Posterior vena cava (tissue), 2 donors: ENCODE data around the gene AFF2. TPM values are rescaled to one million over a fixed set of nuclear protein-coding genes. Genes with fewer than 3 reads are reported as not detected.

Experiments used
- DNase-seq: peaks from one replicate; pipeline ENCODE4 v3.0.0-alpha.2; 2020; ENCODE audit warnings: low spot score
- intact Hi-C, 2 donors: fragments of 100-400 bp; cut with DNase I; formaldehyde crosslinking; loops; one replicate each; pipeline versions ENCODE4 v1.14.1 to v1.14.2; 2022 to 2023
- long read RNA-seq, 2 donors: library from polyadenylated mRNA; unstranded; transcript quantifications; one replicate each; pipeline ENCODE4 v2.0.0, GENCODE V29; 2020 to 2021
- total RNA-seq, 2 donors: library from RNA; stranded (reverse); fragmentation: NEBNext Ultra II Directional; extraction: Animal tissue kit (Norgen Biotek cat#: 25700); gene quantifications; one replicate each; pipeline ENCODE4 v1.2.1, GENCODE V29; 2021
- donor health status: DM: yes; HTN: yes; CAD: no.
- donor health status: DM: yes; HTN: yes; CAD: no.

The AFF2 gene
- 10 to 100 TPM in 1 of 2 donors, 1 to 10 TPM in 1; 3.5 to 10.5 TPM for total RNA-seq
- long read RNA-seq, donor 1, partial matches to known transcripts = 1 of 3 reads
- long read RNA-seq, donor 1, other reads (novel, unspliced or antisense) = 2 of 3 reads
- long read RNA-seq, donor 2, partial matches to known transcripts = 0 of 1 reads
- long read RNA-seq, donor 2, other reads (novel, unspliced or antisense) = 1 of 1 reads

DNA sequence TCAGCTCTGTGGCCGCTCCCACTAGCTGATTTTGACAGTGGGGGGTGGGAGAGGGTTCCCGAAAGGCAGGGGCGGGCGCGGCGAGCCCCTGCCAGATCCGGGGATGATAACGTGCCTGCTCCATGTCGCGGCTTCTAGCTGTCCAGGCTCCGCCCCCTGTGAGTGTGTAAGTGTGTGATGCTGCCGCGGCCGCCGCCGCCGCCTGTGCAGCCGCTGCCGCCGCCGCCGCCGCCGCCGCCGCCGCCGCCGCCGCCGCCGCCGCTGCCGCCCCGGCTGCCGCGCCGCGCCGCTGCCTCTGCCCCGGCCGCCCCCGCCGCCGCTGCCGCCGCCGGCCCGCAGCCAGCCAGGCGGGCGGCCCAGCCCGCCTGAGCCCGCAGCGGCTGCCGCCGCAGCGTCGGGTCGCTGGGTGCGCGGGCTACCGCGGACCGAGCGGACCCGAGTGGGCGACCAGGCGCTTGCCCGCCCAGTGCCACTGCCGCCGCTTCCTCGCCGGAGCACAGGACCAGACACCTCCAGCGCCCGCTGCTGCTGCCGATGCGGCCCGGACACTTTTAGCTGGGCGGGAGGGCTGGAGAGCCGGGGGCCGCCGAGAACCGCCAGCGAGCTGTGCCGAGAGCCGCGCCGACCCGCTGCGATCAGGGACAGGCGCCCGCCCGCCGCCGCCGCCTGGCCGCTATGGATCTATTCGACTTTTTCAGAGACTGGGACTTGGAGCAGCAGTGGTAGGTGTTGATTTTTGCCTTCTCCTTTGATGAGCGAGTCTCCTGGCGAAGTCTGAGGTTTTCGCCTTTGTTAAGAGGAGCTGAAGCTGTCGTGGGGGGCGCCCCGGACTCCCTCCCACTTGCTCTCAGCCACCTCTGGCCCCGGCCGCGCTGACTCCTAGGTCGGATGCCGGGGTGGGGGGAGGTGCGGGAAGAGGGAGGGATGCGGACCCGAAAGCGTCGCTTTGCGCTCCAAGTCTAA is at the start of gene AFF2:
AFF2 (plus strand) TSS at position 195 of the 963 bp plus-strand sequence; CDS start at position 676, 481 bp downstream.
- DNase-seq = peak; percentile 81
- intact Hi-C loops = no loop called here

DNA sequence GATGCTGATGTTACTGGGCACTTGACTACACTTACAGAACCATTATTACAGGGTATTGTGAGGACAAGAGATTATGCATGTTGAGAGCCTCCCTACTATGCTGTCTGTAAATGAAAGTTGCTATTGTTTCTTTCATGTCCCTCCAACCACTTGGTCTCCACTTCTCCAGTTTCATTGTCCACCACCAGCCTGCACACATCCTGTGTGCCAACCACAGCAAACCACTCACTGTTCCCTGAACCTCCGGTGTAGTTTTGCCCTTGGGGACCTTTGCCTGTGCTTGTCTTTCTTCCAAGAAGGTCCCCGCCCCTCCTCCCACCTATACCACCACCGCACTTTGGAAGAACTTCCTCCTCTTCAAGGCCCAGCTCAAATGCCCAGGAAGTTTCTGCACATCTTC is 43.1 kb upstream of the AFF2 start:
- intact Hi-C loops = no loop called here
- no peak for DNase-seq

DNA sequence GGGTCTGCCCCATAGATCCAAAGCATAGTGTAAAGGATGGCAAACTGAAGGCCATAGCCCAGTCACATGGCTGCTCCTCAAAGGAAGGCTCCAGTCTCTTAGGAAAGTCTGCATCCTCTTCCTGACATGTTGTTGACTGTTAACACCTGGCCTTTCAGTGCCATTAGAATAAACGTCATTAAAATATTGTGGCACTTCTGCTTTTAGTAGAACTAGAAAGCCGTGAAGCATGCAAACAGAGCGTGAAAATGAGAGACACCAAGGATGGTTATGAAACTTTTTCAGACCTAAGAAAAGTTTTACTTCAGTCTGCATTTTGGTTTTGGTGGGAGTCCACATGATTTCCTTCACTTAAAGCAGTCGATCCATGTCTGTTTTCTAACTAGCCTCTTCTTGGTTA is 41.1 kb upstream of the AFF2 start:
- intact Hi-C loops = no loop called here
- no peak for DNase-seq

DNA sequence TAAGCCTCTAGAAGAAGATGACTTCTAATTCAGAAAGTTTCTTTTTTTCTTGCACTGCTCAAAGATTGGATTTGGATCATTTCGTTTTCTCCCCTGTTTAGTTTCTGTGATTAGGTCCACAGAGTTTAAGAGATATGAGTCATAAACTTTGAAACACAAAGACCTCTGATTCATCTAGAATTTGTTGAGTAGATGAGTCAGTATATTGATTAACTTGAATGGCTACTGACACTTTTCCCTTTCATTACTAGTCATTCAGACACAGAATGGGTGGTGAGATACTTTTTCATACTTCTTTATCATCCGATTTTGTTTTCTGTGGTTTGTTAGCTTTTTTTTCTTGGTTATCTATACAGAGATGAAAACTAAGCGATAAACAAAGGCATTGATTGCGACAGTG is 34.1 kb upstream of the AFF2 start:
- intact Hi-C loops = no loop called here
- DNase-seq = no peak

DNA sequence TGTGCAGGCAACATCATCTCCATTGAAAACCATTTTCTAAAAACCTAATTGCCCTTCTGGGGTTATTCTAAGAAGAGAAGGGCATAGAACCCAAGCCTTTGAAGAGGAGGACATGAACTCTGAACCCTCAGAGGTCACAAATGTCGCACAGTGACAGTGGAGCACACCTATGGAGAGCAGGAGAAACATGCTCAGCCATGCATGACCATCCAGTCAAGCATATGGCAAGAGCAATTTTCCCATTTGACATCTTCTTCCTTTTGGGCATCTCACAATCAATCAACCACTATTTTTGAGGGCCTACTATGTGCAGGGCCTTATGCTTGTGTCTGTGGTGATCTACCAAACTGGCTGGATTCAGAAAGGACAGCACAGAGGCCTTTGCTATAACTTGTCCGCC is 30.1 kb upstream of the AFF2 start:
- DNase-seq = no peak
- intact Hi-C loops = no loop called here

DNA sequence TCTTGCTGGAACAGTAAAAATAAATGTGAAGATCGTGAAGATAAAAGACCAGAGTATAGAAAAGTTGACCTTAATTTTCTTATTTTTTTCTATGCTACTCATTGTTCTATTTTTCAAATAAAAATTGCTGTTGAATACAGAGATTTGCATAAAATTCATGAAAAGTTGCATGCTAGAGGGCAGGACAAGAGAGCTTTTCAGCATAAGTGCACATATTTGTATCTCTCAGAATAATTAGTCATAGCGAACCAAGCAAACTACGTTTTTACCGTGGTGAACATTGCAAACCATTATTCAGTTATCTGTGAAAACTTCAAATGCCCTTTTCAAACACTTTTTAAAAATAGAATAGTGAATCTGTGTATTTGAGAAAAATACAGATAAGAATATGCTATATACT is 26.4 kb upstream of the AFF2 start:
- intact Hi-C loops = no loop called here
- DNase-seq = no peak

DNA sequence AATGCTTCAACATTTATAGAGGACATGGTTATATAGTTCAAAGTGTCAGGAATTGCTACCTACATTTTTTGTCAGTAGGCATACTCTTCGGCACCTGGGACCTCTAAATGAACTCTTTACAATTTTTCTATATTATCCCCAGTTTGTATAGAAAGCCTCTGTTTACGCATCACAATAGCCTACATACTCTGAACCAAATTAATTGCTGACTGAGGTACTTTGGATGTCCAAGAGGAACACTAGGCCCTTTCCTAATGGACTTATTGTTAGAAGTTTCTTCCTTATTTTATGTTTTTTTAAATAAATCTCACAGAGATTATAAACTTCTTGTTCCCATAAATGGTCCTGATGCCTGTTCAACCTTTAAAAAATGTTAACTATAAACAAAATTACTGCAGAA is 8.4 kb upstream of the AFF2 start:
- intact Hi-C loops = no loop called here
- no peak for DNase-seq

DNA sequence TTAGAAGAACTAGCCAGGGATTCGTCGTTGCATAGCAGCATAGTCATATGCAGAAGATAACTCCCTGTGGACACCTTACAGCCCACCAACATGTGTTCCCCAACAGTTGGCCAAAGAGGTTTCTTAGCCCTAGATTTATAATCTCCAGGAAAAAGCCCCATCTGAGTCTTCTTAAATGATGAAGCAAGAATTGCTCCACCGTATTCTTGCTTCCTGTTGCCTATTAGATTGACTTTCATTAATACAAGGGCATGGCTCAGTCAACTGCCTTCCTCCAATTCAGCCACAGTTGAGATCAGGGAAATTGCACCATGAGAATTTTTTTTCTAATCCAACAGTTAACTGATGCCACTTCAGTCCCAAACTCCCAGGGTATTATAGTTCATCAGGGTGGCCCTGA is 5.2 kb upstream of the AFF2 start:
- intact Hi-C loops = no loop called here
- no peak for DNase-seq

DNA sequence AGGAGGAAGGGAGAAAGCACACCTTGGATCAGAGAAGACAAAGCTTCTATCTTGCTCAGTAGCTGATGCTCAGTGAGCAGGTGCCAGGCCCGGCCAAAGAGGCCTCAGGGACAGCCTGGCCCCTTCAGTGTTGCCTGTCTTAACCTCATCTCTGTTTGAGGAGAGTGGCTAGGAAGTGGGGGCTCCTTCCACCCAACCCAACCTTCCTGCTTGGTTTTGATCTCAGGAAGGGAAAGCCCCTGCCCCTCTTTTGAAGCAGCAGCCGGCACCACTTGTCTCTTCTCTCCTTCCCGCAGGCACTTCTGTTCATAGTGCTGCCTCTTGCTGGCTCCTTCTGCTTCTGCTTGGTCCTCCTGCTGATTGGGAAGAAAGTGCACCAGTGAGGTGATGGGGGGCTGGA is 2.4 kb upstream of the AFF2 start:
- no peak for DNase-seq
- intact Hi-C loops = no loop called here

DNA sequence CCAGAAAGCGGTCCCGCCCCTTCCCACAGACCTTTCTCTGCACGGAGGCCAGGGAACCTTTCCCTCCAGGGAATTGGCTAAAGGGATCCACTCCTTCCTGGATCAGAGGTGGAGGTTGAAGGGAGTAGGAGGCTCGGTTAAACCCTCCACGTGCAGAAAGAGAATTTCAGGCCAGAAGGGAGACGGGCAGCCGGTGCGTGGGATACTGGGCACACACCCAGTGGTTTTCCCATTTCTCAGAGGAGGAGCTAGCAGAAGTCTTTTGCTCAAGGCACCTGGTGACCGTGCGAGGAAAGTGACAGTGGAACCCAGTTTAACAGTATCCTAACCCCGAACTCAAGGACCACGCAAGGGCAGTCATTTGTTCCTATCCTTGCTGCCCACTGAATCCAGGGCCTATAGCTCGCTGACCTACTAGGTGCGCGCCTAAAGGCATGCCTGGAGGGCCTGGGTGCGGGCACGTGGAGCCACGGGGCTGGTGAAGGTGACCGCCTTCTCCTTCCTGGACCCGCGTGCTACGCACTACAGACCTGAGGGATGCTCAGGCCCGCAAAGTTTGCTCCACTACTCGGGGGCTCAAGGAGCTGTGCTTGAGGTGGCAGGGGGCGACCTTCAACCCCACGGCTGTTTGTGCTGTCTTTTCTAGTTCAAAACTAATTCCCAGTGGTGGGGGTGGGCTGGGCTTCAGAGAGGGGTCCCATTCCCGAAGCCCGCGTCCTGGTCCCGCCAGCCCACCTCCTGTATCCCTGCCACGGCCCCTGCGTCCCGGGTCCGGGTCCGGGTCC is 587 bp upstream of the AFF2 start:
- no peak for DNase-seq
- intact Hi-C loops = no loop called here

DNA sequence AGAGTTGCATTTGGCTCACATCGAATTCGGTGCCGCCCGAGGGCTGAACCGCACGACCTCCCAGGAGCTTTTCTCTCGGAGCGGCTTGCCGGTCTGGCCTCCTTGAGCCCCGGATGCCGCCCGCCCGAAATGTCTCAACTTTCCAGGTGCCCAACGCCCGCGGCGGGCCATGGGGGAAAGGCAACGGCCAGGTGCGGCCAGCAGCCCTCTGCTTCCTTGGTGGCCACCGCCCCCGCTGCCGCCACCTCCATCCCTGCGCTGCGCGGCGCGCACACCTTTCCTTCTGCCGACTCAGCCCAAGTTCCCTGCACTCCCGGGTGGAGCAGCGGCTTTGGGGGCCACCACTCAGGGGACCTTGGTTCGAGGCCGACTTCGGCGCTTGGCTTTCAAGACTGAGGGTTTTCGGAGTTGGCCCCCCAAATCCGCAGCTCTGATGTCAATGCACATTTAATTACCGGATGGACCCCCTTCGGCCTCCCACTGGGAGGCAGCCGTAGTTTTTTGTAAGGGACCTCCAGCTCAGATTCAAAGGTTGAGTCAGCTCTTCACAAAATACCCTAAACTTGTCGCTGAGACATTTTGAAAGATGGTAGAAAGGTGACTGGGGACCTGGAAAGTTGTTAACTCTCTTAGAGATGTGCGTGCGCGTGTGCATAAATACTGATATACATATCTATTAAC is 1.1 kb downstream of the AFF2 start:
- intact Hi-C loops = no loop called here
- peak; percentile 78 for DNase-seq

DNA sequence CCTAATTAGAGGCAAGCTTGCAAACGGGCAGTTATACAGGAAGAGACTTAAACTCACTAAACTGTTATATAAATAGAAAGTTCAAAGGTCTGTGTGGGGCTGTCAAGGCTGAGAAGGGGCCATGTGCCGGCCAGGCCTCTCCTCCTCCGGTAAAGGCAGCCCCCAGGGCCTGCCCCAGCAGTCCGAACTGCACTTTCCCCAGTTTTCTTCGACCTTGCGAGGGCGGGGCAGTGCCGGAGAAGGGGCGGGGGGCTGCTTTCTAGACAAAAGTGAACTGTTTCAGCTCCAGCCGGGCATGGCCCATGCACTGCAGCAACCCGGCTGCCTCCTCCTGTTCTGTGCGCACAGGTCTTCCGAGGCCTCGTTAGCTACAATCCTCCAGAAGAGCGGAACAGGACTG is 4.1 kb downstream of the AFF2 start:
- DNase-seq = no peak
- intact Hi-C loops = no loop called here

DNA sequence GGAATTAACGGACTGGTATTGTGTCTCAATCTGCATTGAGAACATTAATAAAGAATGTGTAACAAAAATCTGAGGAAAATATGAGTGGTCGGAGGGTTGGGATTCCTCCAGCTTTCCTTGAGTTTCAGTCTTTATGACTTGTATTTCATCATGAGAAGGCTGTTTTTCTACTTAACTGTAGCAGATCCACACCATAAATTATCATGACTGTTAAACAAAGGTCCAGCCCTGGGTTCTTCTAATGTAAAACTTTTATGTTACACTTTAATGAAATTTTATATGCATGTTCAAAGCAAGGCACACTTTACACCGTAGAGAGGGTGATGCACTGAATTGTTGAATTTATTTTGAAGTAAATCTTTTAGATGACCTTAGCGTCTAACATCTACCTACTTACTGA is 7.0 kb downstream of the AFF2 start:
- no peak for DNase-seq
- intact Hi-C loops = no loop called here

DNA sequence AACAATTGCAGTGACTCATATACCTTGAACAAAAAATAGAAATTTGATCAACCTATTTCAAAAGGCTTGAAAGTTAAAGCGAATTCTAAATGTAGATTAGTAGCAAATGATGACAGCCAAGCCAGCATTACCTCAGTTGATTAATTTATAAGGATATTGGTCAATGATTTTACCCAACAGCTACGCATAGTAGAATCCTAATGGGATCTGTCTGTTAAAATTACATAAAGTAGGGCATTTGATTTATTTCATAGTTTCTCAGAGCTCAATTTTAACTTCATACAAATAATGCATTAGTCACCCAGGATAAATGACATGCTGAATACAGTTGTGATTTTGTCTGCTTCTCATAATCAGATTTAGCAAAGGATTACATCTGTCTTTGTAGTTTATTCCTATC is 12.0 kb downstream of the AFF2 start:
- intact Hi-C loops = no loop called here
- DNase-seq = no peak

DNA sequence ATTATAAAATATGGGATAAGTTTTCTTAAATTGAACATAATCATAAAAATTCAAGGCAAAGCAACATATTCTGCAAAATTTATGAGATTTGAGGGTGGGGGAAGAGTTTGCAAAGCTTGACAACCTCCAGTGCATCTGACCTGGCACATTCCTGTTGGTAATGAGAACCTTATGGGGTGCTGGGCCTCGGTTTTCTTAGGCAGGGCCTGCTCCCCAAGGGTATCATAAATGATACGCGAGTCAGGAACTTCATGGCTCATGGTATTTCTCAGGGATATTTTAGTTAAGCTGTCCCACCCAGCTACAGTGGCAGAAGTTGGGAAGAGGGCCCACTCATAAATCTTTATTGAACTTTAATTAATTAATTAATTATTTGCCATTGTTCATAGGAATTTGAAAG is 13.2 kb downstream of the AFF2 start:
- no peak for DNase-seq
- intact Hi-C loops = no loop called here

DNA sequence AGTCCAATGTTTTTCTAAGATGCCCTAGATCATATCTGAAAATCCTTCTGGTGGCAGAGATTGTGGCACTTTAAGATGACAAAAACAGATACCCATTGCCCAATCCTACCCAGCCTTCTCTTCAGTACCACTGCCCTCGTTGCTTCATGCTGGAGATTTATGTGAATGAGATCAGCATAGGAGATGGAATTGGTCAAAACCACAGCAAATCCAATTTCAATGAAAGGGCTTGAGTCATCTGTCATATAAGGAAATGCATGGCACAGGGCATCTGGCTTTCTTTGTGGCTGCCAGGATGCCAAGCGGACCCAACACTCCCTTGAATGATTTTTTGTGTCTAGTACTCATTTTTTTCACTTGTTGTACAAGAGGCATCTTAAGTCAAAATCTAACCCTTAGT is 16.8 kb downstream of the AFF2 start:
- intact Hi-C loops = no loop called here
- no peak for DNase-seq

DNA sequence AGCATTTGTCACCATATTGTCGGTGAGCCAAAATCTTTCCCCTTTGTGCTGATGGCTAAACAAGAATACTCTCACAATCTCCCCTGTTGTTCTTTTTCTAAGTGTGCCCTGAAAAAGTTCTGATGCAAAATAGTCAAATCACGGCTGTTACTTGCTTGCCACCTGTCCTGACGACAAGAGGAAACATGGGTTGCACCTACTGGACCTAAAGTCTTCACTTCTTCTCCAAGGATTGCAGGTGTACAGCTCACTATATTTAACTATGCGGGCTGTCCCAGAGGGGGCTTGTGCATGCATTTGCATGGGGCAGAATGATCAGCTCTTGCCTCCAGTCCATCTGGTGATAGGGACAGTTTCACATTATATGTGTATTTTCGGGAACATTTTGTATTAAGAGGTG is 21.6 kb downstream of the AFF2 start:
- intact Hi-C loops = loop anchor here in 1 of 2 donors (5.0 kb wide), 1 partner anchor 485 kb away; no protein-coding TSS in a partner anchor
- no peak for DNase-seq

DNA sequence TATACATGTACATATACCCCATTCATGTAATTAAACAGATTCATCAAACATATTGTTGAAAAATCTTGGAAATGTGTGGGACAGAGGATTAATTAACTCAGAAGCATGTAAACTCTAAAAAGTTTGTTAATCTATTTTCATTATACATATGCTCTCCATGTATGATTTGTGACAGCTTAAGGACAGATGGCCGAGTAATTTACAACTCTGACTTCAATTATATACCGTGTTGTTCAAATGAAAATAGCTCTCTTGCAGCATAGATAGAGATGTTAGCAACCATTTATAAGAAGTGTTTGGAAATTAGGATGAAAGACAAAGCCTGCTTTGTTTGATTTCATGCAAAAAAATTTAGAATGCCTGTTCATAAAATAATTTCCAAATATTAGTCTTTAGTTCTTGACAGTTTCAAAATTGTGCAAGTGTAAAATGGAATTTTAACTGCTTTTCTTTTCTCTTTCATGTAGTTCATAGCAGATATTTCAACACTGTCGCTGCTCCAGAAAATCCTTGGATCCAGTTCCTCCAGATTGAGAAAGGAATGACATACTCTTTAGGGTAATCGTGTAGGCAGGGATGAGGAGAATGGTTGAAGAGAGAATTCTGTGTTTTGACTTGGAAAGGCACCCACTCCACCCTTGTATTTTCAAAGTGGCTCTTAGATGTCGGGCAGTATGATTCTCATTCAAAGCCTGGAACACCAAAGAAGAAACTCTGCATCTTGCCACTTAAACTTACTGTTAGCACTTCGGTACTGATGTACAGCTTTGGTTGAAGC is 23.1 kb downstream of the AFF2 start:
- no peak for DNase-seq
- intact Hi-C loops = loop anchor here in 1 of 2 donors (5.0 kb wide), 1 partner anchor 484 kb away; no protein-coding TSS in a partner anchor
